A549 (cell line): ENCODE measurements around the gene DEFB131B. TPM values are rescaled to one million over a fixed set of nuclear protein-coding genes. Genes with fewer than 3 reads are reported as not detected.
"Not testable (repeated sequence)": the region's sequence is repeated elsewhere in the genome, so short reads cannot be mapped to it uniquely, and the experiment has no call there.

Experiments used
- ATAC-seq, 2 experiments: fragments of 200-7000 bp in 1 of 2; fragments of >200 bp in 1 of 2; cut with Nextera tagmentation in 1 of 2; cut with Tn5 transposase in 1 of 2; 3 replicates each; pipeline versions ENCODE4 v1.8.0 to v1.9.1; 2018 to 2020; ENCODE audit warnings: mild to moderate bottlenecking in 1 of 2, moderate library complexity in 1 of 2
- CTCF ChIA-PET: fragments of 300-600 bp; sonication (Branson Sonifier 250); formaldehyde crosslinking; extraction: SDS; loops from one replicate; lab custom pipeline; 2021; ENCODE audit warnings: antibody characterized with exemption, inconsistent platforms; lab: Yijun Ruan, JAX
- POLR2A ChIA-PET: fragments of 350-600 bp; formaldehyde crosslinking; extraction: SDS; loops from one replicate; lab custom pipeline; 2021; ENCODE audit warnings: antibody characterized with exemption, inconsistent platforms; lab: Yijun Ruan, JAX
- DNase-seq, 2 experiments: peaks; one replicate each; pipeline versions ENCODE4 v3.0.0 to v3.0.0-alpha.2; 2011 to 2016; ENCODE audit warnings: low read depth in 1 of 2, low spot score in 1 of 2
- FAIRE-seq: peaks from 2 replicates; lab custom pipeline; 2011; peaks lifted over from hg19 to GRCh38; lab: Jason Lieb, UNC
- H3K27ac ChIP-seq, 2 experiments: fragments of >200 bp; sonication (Bioruptor Twin); formaldehyde crosslinking; 3 replicates each; pipeline ENCODE4 v1.5.1; 2016 to 2017
- H3K4me1 ChIP-seq: fragments of >200 bp; sonication (Bioruptor Twin); formaldehyde crosslinking; 3 replicates; pipeline ENCODE4 v1.6.1; 2016
- H3K4me2 ChIP-seq: fragments of >200 bp; sonication (Bioruptor Twin); formaldehyde crosslinking; 3 replicates; pipeline ENCODE4 v1.6.1; 2016
- H3K4me3 ChIP-seq: fragments of >200 bp; sonication (Bioruptor Twin); formaldehyde crosslinking; 3 replicates; pipeline ENCODE4 v1.5.1; 2016
- H3K9me3 ChIP-seq: fragments of >200 bp; sonication (Bioruptor Twin); formaldehyde crosslinking; 3 replicates; pipeline ENCODE4 v1.6.1; 2016
- CEBPB ChIP-seq, 2 experiments: fragments of >200 bp in 1 of 2; sonication (Bioruptor Twin) in 1 of 2; formaldehyde crosslinking in 1 of 2; IDR thresholded peaks; 2 replicates each; pipeline ENCODE4 v1.6.1; 2012 to 2016
- CTCF ChIP-seq: fragments of >200 bp; sonication (Bioruptor Twin); formaldehyde crosslinking; IDR thresholded peaks from 3 replicates; pipeline ENCODE4 v1.5.1; 2016
- FOSL2 ChIP-seq, 2 experiments: fragments of 450-650 bp in 1 of 2; fragments of >200 bp in 1 of 2; sonication (Bioruptor Twin) in 1 of 2; formaldehyde crosslinking; IDR thresholded peaks; 2 replicates each; pipeline versions ENCODE4 v1.5.0 to v1.6.1; 2016 to 2020; ENCODE audit warnings: mild to moderate bottlenecking in 1 of 2, moderate library complexity in 1 of 2
- FOXS1 ChIP-seq: fragments of 250-450 bp; sonication (Bioruptor Pico); IDR thresholded peaks from 2 replicates; pipeline ENCODE4 v1.5.0; 2020; ENCODE audit warnings: mild to moderate bottlenecking, moderate library complexity
- GATA3 ChIP-seq: IDR thresholded peaks from 2 replicates; pipeline ENCODE4 v1.6.1; 2012; ENCODE audit warnings: borderline replicate concordance
- HEYL ChIP-seq: fragments of 250-450 bp; sonication (Bioruptor Pico); IDR thresholded peaks from 2 replicates; pipeline ENCODE4 v1.8.0; 2021; ENCODE audit warnings: mild to moderate bottlenecking, moderate library complexity
- HOXB5 ChIP-seq: fragments of 250-450 bp; sonication (Bioruptor Pico); IDR thresholded peaks from 2 replicates; pipeline ENCODE4 v1.5.0; 2020; ENCODE audit warnings: mild to moderate bottlenecking, moderate library complexity
- MAFK ChIP-seq: fragments of 450-650 bp; IDR thresholded peaks from 2 replicates; pipeline ENCODE4 v1.6.1; 2014; ENCODE audit not compliant: partially characterized antibody
- NPAS2 ChIP-seq: fragments of 250-450 bp; sonication (Bioruptor Pico); IDR thresholded peaks from 2 replicates; pipeline ENCODE4 v1.8.0; 2022; ENCODE audit warnings: mild to moderate bottlenecking, moderate library complexity, borderline replicate concordance
- RAD21 ChIP-seq, 2 experiments: fragments of >200 bp in 1 of 2; sonication (Bioruptor Twin) in 1 of 2; formaldehyde crosslinking in 1 of 2; IDR thresholded peaks in 1 of 2; conservative IDR thresholded peaks in 1 of 2; 2 replicates in 1 of 2; 3 replicates in 1 of 2; pipeline ENCODE4 v1.6.1; 2012 to 2018; ENCODE audit warnings: inconsistent platforms in 1 of 2
- REST ChIP-seq: fragments of 200-600 bp; sonication (generic); IDR thresholded peaks from 2 replicates; pipeline ENCODE4 v1.6.1; 2016; ENCODE audit warnings: antibody characterized with exemption, mild to moderate bottlenecking, moderate library complexity
- RFX5 ChIP-seq: fragments of 450-650 bp; IDR thresholded peaks from 2 replicates; pipeline ENCODE4 v1.7.1; 2014; ENCODE audit warnings: antibody characterized with exemption, mild to moderate bottlenecking, moderate library complexity
- SMC3 ChIP-seq: fragments of >200 bp; sonication (Bioruptor Twin); formaldehyde crosslinking; IDR thresholded peaks from 3 replicates; pipeline ENCODE4 v1.6.1; 2018; ENCODE audit warnings: inconsistent platforms
- SREBF2 ChIP-seq: fragments of 450-650 bp; IDR thresholded peaks from 2 replicates; pipeline ENCODE4 v1.6.1; 2014; ENCODE audit warnings: mild to moderate bottlenecking, moderate library complexity
- USF2 ChIP-seq: fragments of 450-650 bp; IDR thresholded peaks from 2 replicates; pipeline ENCODE4 v1.6.1; 2014; ENCODE audit warnings: antibody characterized with exemption
- ZC3H11A ChIP-seq: fragments of 450-650 bp; IDR thresholded peaks from 2 replicates; pipeline ENCODE4 v1.6.1; 2014; ENCODE audit warnings: antibody characterized with exemption, mild to moderate bottlenecking
- WGBS: methylation state at CpG from one replicate; pipeline ENCODE4 v1.1.6; 2017; ENCODE audit errors: missing lambda C conversion rate; 5-methylcytosine and 5-hydroxymethylcytosine counted together
- polyA plus RNA-seq, 4 experiments: library from polyadenylated mRNA; depleted of rRNA in 3 of 4; stranded (reverse); fragments of >200 nt; fragmentation: RNase III in 1 of 4; extraction: RNeasy Plus Mini Kit Qiagen cat#74134 plus additional on column Dnase treatment in 1 of 4; gene quantifications; 2 replicates in 3 of 4; 3 replicates in 1 of 4; pipeline ENCODE4 v1.2.3, GENCODE V29; 2011 to 2017

DEFB131B gene
- polyA plus RNA-seq, 2 of the 4 experiments (the other 2 are of a cell fraction), result not detected

GRCh38 chr11:71911321-71911985, 33.2 kb downstream of the DEFB131B start:
- CTCF ChIA-PET, result interaction anchor here (0.8 to 1.4 kb wide), 7 partner anchors 10 to 233 kb away, joined by 3 to 7 read pairs (median 4); no protein-coding TSS in a partner anchor
- H3K9me3 ChIP-seq; FAIRE-seq; TF ChIP-seq FOSL2 (IDR thresholded peaks at IDR 0.05): not testable (repeated sequence)
- peak; percentile 31 for TF ChIP-seq CTCF
- TF ChIP-seq RAD21 (conservative IDR thresholded peaks at IDR 0.05 in 1 of 2, IDR thresholded peaks at IDR 0.05 in 1 of 2), result peak; percentile 27 to 54; a peak in 1 of 5 replicates
- TF ChIP-seq FOSL2 (CRISPR knock-in tag; IDR thresholded peaks at IDR 0.05), result peak; percentile 72
- TF ChIP-seq SMC3, result peak; percentile 38
- TF ChIP-seq, all 56 proteins: peak for 4; not testable (repeated sequence) for 52
- 80% methylated on average over 10 of the region's 10 CpGs for WGBS
- H3K4me1 ChIP-seq, H3K27ac ChIP-seq, H3K4me2 ChIP-seq, POLR2A ChIA-PET, ATAC-seq, H3K4me3 ChIP-seq: not testable (repeated sequence)
- peak in 1 of 2 experiments; percentile 33 for DNase-seq

GRCh38 chr11:71911986-71912340, 33.7 kb downstream of the DEFB131B start:
- H3K4me3 ChIP-seq, ATAC-seq, DNase-seq, POLR2A ChIA-PET, H3K9me3 ChIP-seq, FAIRE-seq, H3K4me2 ChIP-seq, H3K27ac ChIP-seq, H3K4me1 ChIP-seq: not testable (repeated sequence)
- 87% methylated on average over 10 of the region's 10 CpGs for WGBS
- CTCF ChIA-PET, result interaction anchor here (0.8 to 1.4 kb wide), 7 partner anchors 9 to 232 kb away, joined by 3 to 7 read pairs (median 4); no protein-coding TSS in a partner anchor

GRCh38 chr11:71913756-71914526, 35.7 kb downstream of the DEFB131B start:
- ChIA-PET CTCF (interaction anchor here (0.6 kb wide), 1 partner anchor 34 kb away, joined by 3 read pairs; no protein-coding TSS in a partner anchor), POLR2A (no interaction called here)
- Histone ChIP-seq H3K9me3 (no peaks in the 10 kb centered on the region), H3K4me2 (no peak overlapping the region), H3K4me1 (no peaks in the 10 kb centered on the region), H3K27ac (no peak overlapping the region), H3K4me3 (no peak overlapping the region)
- 94% methylated on average over 5 of the region's 5 CpGs for WGBS
- FAIRE-seq (no peak), ATAC-seq (no peak), DNase-seq (no peak)
- TF ChIP-seq SMC3 (no peak), USF2 (no peak), HEYL (CRISPR knock-in tag) (no peak), HOXB5 (CRISPR knock-in tag) (no peak), RFX5 (no peak), GATA3 (no peak), REST (no peak), CEBPB (IDR thresholded peaks at IDR 0.05) (no peak), MAFK (no peak), FOXS1 (CRISPR knock-in tag) (no peak), SREBF2 (no peak), NPAS2 (CRISPR knock-in tag) (no peak), ZC3H11A (no peak)
